Measurements from ENCODE around the gene FERD3L.
"Not testable (repeated sequence)": the region's sequence is repeated elsewhere in the genome, so short reads cannot be mapped to it uniquely, and the experiment has no call there.

Gene FERD3L, protein sequence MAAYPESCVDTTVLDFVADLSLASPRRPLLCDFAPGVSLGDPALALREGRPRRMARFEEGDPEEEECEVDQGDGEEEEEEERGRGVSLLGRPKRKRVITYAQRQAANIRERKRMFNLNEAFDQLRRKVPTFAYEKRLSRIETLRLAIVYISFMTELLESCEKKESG

DNA sequence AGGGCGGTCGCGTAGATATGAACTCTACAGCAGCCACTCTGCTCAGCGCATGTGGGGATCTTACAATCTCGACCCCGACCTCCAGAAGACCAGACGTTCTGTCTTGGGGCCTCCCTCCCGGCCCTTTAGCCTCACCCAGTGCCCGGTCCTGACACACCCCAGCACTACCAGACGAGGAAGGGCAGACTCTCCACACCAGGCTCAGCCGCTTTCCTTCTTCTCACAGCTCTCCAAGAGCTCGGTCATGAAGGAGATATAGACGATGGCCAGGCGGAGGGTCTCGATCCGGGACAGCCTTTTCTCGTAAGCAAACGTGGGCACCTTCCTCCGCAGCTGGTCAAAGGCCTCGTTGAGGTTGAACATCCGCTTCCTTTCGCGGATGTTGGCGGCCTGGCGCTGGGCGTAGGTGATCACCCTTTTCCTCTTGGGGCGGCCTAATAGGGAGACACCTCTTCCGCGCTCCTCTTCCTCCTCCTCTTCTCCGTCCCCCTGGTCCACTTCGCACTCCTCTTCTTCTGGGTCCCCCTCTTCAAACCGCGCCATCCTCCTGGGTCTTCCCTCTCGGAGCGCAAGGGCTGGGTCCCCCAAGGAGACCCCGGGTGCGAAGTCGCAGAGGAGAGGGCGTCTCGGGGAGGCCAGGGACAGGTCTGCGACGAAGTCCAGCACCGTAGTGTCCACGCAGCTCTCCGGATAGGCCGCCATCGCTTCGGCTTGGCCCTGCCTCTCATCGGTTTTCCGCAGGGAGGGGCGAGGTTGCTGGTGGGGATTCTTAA is at the start of gene FERD3L:
Gene FERD3L, minus strand, starts transcription at position 761 of the 773 bp plus-strand sequence. Its CDS starts 59 bp downstream, at position 702.
- ATAC-seq = no peak

DNA sequence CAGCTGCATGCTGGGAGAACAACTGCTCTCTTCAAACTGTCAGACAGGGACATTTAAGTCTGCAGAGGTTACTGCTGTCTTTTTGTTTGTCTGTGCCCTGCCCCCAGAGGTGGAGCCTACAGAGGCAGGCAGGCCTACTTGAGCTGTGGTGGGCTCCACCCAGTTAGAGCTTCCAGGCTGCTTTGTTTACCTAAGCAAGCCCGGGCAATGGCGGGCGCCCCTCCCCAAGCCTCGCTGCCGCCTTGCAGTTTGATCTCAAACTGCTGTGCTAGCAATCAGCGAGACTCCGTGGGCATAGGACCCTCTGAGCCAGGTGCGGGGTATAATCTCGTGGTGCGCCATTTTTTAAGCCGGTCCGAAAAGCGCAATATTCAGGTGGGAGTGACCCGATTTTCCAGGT is 49.2 kb upstream of the FERD3L start:
- not testable (repeated sequence) for ATAC-seq

DNA sequence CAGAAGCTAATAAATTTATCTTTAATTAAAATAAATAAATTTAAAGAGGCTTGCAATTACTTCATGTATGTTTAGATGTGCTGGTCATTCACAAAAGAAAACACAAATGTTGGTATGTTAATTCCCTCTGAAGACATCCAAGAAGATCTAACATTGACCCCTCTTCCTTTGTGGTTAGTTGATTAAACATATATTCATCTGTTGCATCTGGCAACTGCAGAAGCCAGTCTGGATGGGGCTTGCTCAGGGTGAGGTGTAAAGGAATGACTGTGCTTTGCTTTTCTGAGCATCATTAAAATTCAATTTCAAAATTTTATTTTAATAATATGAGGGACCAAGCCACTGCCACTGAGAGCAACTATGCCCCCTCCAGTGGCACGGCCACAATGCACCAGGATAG is 36.4 kb upstream of the FERD3L start:
- ATAC-seq = no peak

DNA sequence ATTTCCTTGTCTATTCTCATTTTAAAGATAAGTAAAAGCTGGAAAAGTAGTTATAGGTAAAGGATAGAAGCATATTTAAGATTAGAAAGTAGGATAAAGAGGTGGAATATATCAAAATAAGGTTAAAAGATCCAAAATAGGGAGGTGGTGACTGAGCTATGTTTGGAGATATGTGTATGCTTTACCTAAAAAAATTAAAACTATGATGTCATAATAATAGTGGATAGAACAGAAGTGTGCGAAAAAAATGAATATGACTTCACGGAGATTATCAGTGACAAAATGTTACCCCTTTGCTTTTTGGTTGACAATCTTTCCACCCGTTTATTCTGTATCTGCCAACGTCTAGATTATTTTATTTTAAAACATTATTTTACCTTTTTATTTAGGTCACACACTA is 33.4 kb upstream of the FERD3L start:
- ATAC-seq = no peak

DNA sequence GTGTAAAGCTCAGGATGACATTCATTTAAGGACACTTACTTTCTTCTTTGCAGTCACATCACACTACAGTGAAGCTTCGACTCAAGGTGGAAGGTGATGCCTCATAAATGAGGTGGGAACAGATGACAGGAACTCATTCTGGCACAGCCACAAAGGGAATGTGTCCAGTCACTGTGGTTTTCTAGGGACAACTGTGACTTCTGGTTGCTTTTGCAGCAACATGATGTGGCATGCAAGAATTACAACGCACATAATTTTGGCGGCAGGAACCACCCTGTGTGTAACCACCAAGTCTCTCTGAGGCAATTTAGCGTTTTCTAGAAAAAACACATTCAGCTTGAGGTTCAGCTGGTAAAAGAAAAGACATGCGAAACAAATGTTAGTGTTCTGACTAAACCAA is 32.0 kb upstream of the FERD3L start:
- ATAC-seq = no peak

DNA sequence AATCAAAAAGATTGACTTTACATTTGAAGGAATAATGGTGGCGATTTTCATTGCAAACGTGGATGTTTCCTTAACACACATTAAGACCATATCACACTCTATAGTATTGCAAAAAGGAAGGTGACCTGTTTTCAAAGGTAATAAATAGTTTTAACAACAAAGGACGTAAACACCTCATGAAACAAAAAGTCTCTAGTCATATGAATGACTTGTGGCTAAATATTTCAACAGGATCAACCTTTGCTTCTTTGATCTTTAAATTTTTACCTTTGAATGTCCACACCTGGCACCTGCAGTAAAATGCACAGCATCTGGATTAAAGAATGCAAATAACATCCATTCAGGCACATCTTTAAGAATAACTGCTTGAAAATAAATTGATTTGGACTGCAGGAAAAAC is 30.0 kb upstream of the FERD3L start:
- no peak for ATAC-seq

DNA sequence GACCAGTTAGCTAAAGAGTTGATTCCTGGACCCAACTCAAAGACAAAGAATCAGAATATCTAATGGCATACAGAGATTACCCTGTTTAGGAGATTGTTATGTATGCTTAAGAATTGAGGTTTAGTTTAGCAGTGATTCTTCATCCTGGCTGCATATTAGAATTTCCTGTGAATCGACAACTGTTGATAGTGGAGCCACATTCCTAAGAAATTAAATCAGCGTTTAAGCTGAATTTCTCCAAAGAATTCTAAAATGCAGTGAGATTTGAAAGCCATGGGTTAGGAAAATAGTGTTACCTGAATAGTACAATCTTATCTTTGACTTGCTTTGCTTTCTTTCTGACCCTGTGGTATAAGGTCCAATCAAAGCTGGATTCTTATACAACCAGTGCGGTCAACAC is 16.4 kb upstream of the FERD3L start:
- ATAC-seq = no peak

DNA sequence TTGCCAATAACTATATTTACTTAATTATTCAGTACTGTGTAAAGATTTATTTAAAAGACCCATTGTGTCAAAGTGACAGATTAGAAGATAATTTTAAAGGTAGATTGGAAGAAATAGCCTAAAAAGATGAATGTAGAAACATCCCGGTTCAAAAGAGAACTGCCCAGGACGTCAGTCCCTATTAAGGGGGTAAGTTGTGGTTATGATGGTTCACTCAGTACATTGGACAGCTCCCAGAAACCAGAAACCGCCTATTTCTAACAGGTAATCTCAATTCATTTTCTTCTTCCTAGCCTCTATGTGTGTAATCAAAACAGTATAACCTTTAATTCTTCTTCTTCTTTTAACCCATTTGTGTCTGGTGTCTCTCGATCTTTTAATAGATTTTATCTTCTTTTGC is 1.5 kb upstream of the FERD3L start:
- no peak for ATAC-seq

DNA sequence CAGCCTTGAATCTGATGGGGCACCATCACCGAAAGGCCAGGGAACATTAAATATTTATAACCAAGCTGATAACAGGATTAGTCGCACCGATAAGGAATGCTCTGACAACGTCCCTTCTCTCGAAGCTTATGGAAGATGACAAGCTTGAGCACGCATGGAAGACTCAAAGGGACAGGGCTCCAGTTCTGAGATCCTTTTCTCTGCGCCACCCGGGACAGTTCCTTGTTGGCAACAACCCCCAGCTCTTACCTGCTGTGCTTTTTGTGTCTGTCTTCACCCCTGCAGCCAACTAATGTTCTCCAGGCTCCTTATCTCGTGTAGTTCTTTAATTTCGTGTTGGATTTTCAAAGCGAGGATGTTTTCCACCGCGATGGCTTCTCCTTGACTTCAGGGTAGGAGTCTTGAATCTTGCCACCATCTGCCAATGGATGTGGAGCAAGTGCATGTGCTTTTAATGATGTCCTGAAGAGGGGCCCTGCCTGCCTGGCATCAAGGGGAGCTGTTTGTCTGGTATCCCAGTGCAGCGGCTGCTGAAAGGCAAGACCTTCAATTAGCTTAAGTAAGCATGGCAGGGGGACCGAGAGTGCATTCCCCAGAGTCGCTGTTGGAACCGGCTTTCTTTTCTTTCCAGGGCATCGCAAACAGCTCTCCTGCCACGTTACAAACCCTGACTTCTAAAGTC is 354 bp upstream of the FERD3L start:
- ATAC-seq = no peak

DNA sequence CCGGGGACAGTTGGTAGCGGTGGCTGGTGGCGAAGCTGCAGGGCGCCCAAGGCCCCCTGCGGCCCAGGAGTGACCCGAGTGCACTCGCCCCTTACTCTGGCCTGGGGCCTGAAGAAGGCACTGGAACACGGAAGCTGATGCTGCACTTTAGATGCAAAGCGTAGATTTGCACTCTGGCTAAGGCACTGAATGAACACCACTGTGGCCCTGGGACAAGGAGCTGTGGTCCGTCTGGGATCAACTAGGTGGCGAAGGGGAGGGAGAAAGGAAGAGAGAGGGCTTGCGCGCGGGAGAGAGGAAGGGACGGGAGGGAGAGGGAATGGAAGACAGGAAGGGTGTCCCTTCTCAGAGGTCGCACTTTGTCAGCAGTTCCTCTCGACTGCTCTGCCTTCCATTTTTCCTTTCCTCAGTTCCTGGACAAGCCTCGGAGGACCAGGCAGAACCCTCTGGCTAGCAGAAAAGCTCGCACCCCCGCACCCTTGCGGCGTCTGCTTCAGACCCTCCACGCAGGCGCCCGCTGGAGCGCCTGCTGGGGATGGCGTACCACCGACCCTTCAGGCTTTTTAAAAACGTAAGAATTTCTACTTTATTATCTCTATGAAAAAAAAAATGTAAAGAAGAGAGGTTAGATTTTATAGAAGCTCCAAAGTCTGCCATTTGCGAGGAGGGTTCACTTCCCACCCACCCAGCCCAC is 1.2 kb downstream of the FERD3L start:
- ATAC-seq = no peak

DNA sequence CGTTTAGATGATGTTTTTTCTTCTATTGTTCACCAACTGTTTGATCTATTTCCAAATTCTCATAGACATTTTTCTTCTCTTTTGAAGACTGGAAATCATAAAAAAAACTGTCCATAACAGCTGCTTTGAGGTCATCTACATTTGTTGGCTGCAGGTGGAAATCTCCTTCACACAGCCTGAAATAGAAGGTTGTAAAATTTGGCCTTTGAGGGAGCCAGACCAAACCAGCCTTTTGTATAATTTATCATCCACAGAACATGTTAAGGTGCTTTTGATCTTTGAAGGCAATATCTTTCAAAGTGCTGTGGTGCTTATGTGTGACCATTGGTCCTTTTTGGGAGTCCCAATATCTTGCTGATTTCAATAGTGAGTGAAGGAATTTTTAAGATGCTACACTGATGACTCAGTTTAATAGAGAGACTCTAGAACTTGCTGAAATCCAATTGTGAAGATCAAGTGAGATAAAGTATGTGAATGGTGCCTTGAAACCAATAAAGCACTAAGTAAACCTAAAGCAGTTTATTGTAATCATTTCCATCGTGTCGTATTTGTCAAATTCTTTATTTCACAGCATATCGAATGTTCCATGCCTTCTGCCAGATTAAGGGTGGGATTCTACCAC is 5.4 kb downstream of the FERD3L start:
- no peak for ATAC-seq

DNA sequence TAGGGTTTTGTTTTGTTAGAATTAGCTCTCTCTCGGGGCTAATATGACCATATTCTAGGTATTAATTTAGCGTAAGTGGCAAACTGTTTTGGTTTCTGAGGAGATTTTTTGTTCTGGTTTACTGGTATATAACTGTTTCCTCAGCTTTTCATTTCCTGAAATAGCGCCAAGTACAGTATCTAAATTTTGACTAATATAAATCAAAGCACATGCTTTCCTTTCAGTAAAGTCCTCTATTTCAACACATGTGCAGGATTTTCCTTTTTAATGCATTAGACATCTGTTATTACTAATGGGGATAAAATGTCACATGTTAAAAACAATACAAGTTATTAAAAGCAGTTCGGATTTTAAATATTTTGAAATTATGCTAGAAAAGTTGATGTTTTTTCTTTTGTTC is 11.3 kb downstream of the FERD3L start:
- ATAC-seq = no peak

DNA sequence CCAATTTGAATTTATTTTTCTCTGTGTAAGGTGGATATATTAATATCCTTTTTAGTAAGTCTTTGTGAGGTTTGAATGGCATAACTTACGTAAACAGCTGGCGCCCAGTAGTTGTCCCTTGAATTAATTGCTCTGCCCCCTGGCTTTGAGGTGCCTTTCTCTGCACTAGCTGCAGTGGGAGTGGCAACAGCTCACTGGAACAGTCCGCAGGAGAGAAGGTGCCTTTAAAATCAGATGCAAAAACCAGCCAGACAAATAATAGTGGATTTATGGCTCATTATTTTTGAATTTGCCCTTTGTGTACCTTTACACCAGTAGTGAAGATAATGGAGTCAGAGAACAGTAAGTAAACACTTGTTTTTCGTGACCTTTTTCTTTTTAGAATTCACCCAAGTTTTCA is 11.8 kb downstream of the FERD3L start:
- no peak for ATAC-seq

DNA sequence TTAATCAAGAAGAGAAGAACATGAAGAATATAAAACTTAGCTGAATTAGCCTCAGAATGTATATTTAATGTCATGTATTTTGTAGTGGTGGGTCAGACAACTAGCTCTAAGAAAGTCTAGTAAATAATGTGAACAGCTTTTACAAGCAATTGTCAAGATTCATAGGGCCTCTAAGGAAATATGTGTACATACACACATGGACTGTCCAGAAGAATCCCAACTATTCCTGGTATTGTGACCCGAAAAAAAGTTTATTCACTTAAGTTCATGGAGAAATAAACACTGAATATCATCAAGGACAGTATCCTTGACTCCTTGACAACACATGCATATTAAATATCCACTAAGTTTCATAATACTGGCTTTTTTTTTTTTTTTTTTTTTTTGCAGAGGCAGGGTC is 16.4 kb downstream of the FERD3L start:
- ATAC-seq = no peak

DNA sequence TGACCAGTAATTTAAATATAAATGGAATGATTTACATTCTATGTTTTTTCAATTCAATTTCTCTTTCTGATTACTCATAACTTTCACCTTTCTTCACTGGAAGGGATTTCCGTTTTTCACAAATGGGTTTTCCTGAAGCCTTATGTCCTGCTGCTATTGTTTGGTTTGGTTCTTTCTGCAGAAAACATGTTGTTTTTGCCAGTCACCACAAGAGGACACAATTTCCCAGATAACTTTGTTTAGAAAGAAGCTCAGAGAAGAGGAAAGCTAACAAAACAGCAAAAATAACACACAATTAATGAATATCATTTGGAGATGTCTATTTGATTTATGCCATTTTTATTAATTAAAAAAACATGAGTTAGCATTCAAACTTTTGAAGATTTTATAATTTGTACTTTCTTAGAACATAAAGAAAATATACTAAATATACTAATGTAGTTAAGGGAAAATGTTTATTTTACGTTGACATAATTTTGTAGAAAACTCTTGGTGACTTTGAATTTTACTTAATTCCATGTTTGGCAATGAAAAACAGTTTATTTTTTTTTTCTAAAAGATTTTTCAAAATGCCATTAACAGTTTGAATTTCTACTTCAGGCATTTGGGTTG is 23.1 kb downstream of the FERD3L start:
- no peak for ATAC-seq

DNA sequence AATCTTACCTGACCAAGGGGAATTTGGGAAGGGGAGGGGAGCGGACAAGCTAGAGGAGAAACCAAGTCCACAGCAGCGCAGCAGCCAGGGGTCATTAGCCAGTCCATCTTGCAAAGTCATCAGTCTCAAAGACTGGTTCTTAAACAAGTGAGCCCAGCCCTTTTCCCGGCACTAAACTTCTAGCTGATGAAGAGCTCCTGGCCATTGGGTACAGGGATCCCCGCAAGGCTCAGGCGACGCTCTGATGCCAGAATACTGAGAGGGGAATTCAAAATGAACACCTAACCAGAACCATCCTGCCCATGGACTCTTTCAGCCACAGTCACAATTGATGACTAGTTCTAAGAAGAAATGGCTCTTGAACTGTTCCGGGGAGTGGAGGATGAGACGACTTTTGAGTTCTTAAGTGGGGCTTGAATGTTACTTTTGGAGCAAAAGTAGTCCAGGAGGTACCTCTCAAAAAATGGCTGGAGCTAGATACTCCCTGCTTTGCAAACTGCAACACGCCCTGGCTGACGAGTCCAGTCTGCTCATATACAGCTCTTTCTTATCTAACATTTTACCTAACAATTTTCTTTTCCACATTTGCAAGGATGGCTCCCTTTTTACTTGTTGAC is 25.2 kb downstream of the FERD3L start:
- no peak for ATAC-seq

DNA sequence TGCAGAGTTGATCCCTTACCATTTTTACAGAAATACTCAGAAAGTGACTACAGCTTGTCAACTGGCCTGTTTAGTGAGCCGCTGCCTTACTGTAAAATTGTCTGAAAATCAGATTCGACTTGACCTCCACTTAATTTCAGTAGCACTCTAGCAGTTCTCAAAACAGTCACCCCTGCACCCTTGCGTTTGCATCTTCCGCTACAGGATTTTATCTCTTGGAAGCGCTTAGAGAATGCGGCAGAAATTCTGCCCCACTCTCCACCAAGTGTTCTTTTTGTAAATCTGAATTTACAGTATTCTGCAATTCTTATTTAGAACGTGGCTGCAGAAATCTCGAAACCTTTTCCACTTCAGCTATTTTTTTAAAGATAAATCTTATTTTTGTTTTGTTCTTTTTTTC is 25.8 kb downstream of the FERD3L start:
- ATAC-seq = no peak

DNA sequence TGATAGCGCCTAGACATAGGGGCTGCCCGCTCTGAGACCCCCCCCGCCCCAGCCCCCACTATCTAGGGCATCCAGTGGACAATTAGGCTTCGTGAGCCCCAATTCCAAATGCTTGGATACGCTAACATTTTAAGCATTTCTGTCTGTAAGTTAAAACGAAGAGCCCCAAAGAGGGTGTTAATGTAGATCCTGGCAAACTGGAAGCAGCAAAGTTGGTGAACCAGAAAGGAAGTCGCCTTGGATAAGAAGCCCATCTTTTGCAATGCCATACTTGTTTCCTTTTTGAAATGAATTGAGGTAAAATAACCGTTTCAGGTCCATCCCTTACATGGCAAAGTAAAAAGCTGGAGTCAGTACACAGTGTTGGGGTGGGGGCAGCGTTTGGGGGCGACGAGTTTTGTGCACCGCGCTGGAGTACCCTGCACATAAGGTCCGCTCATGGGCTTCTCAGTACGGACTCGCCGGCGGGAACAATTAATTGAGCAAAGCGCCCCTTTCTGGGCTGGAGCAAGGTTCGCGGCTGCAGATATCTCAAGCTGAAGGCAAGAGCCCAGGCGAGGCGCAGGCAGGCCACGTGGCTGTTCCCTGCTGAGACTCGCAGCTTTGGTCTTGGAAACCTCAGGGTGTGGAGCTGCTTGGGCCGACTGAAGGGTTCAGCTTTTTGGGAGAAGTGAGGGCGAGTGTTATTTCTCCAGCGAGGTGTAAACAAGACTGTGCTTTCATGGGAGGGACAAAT is 26.4 kb downstream of the FERD3L start:
- ATAC-seq = no peak

DNA sequence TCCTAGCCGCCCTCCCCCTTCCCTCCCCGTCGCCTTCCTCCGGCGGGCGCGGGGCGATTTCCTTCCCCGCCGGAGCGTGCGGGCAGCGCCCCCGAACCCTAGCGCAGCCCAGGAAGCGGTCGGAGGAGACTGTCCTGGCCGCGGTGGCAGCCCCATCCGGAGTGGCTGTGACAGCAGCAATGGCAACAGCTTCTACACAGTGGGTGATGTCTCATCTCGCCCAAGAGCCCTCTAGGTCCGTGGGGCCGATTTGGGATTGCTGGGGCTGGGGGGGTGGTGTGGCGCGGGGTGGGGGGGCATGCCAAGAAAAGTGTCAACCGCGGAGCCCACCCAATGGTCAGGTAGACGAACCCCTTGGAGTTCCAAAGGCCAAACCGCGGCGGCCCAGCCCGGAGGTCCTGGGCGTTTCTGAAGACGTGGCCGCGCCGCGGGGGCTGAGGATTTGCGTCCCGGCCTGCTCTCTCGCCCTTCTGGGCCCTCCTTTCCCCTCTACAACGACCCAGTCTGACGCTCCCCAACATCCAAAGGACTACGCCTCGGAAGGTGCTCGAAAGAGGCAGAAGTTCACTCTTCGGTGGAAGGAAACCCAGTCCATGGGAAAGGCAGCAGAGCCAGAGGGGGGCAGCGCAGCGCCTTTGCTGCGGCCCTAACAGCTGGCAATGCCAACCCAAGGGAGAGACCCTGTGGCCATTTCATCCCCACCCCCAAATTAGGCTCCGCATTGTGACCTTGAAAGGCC is 27.2 kb downstream of the FERD3L start:
- no peak for ATAC-seq

DNA sequence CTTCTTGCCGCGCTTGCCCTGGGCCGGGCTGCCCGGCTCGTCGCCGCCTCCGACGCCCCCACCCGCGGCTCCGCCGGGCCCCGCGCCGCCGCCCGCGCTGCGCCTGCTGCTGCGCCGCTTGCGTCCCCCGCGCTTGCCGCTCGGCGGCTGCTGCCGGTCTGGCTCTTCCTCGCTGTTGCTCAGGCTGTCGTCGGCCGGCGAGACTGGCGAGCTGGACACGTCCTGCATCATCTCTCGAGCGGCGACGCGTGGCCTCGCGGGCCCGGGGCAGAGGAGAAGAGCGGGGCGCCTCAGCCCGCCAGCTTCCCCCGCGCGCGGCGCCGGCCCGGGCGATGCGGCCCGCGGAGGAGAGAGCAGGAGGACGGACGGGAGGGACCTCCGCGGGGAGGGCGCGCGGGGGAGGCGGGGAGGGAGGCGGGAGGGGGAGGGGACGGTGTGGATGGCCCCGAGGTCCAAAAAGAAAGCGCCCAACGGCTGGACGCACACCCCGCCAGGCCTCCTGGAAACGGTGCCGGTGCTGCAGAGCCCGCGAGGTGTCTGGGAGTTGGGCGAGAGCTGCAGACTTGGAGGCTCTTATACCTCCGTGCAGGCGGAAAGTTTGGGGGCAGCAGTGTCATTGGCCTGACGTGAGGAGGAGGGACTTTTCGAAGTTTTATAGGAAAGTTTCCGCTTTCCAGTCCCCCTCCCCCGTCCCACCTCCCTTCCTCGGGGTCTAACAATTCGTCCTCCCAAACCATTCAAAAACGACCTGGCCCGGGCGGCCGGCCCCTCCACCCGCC is 27.9 kb downstream of the FERD3L start, which contains the start of gene TWIST1:
Gene TWIST1, minus strand, starts transcription at position 546 of the 779 bp plus-strand sequence. Its CDS starts 315 bp downstream, at position 231.
- peak in 1 of 2 donors; percentile 7 for ATAC-seq
